WTC11 (cell line): ENCODE results near the gene CGNL1.

Source experiments
- ELF4 ChIP-seq: sonication (generic); formaldehyde crosslinking; IDR thresholded peaks from 2 replicates; pipeline ENCODE4 v1.8.1; 2022; ENCODE audit warnings: low read depth, mild to moderate bottlenecking, moderate library complexity, missing genetic modification reagents
- JUN ChIP-seq: sonication (generic); formaldehyde crosslinking; IDR thresholded peaks from 2 replicates; pipeline ENCODE4 v1.8.0; 2023; ENCODE audit warnings: mild to moderate bottlenecking, missing genetic modification reagents
- TF ChIP-seq, protein P1 (sequence below): sonication (generic); formaldehyde crosslinking; IDR thresholded peaks from 2 replicates; pipeline ENCODE4 v1.8.1; 2023; ENCODE audit warnings: mild to moderate bottlenecking, missing genetic modification reagents
- TF ChIP-seq, protein P2 (sequence below): fragments of 200-600 bp; IDR thresholded peaks from 2 replicates; pipeline ENCODE4 v1.8.0; 2022; ENCODE audit warnings: antibody characterized with exemption
- TF ChIP-seq, protein P3 (sequence below): sonication (generic); formaldehyde crosslinking; IDR thresholded peaks from 2 replicates; pipeline ENCODE4 v1.8.0; 2022; ENCODE audit warnings: mild to moderate bottlenecking, missing genetic modification reagents
- TF ChIP-seq, protein P4 (sequence below): sonication (generic); formaldehyde crosslinking; IDR thresholded peaks from 2 replicates; pipeline ENCODE4 v1.8.1; 2023; ENCODE audit warnings: mild to moderate bottlenecking, missing genetic modification reagents, moderate library complexity
- TF ChIP-seq, protein P5 (sequence below): sonication (generic); formaldehyde crosslinking; IDR thresholded peaks from 2 replicates; pipeline ENCODE4 v1.8.1; 2023; ENCODE audit warnings: mild to moderate bottlenecking, missing genetic modification reagents, borderline replicate concordance

DNA sequence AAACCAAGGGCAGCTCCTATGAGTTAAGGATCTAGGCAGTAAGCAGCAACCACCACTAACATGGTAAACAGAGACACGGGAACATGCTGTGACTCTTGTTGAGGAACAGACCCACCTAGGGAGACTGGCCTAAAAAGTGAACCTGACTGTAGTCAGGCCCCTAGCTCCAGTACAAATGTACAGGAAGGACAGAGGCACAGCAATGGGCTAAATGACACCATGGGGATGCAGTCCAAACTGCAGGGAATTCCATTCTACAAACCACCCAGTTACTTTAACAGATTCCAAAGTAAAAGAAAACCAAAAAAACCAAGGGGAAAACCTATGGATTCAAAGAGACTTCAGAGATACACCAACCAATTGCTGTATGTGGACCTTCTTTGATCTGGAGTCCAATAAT lies 28.2 kb upstream of the CGNL1 start:
- TF ChIP-seq, protein P1, sequence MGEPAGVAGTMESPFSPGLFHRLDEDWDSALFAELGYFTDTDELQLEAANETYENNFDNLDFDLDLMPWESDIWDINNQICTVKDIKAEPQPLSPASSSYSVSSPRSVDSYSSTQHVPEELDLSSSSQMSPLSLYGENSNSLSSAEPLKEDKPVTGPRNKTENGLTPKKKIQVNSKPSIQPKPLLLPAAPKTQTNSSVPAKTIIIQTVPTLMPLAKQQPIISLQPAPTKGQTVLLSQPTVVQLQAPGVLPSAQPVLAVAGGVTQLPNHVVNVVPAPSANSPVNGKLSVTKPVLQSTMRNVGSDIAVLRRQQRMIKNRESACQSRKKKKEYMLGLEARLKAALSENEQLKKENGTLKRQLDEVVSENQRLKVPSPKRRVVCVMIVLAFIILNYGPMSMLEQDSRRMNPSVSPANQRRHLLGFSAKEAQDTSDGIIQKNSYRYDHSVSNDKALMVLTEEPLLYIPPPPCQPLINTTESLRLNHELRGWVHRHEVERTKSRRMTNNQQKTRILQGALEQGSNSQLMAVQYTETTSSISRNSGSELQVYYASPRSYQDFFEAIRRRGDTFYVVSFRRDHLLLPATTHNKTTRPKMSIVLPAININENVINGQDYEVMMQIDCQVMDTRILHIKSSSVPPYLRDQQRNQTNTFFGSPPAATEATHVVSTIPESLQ (CRISPR knock-in tag): no peak
- TF ChIP-seq, protein P2, sequence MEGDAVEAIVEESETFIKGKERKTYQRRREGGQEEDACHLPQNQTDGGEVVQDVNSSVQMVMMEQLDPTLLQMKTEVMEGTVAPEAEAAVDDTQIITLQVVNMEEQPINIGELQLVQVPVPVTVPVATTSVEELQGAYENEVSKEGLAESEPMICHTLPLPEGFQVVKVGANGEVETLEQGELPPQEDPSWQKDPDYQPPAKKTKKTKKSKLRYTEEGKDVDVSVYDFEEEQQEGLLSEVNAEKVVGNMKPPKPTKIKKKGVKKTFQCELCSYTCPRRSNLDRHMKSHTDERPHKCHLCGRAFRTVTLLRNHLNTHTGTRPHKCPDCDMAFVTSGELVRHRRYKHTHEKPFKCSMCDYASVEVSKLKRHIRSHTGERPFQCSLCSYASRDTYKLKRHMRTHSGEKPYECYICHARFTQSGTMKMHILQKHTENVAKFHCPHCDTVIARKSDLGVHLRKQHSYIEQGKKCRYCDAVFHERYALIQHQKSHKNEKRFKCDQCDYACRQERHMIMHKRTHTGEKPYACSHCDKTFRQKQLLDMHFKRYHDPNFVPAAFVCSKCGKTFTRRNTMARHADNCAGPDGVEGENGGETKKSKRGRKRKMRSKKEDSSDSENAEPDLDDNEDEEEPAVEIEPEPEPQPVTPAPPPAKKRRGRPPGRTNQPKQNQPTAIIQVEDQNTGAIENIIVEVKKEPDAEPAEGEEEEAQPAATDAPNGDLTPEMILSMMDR: no peak
- TF ChIP-seq, protein P3, sequence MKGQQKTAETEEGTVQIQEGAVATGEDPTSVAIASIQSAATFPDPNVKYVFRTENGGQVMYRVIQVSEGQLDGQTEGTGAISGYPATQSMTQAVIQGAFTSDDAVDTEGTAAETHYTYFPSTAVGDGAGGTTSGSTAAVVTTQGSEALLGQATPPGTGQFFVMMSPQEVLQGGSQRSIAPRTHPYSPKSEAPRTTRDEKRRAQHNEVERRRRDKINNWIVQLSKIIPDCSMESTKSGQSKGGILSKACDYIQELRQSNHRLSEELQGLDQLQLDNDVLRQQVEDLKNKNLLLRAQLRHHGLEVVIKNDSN (CRISPR knock-in tag): no peak
- TF ChIP-seq ELF4 (CRISPR knock-in tag): no peak
- TF ChIP-seq, protein P4, sequence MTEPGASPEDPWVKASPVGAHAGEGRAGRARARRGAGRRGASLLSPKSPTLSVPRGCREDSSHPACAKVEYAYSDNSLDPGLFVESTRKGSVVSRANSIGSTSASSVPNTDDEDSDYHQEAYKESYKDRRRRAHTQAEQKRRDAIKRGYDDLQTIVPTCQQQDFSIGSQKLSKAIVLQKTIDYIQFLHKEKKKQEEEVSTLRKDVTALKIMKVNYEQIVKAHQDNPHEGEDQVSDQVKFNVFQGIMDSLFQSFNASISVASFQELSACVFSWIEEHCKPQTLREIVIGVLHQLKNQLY: no peak
- TF ChIP-seq, protein P5, sequence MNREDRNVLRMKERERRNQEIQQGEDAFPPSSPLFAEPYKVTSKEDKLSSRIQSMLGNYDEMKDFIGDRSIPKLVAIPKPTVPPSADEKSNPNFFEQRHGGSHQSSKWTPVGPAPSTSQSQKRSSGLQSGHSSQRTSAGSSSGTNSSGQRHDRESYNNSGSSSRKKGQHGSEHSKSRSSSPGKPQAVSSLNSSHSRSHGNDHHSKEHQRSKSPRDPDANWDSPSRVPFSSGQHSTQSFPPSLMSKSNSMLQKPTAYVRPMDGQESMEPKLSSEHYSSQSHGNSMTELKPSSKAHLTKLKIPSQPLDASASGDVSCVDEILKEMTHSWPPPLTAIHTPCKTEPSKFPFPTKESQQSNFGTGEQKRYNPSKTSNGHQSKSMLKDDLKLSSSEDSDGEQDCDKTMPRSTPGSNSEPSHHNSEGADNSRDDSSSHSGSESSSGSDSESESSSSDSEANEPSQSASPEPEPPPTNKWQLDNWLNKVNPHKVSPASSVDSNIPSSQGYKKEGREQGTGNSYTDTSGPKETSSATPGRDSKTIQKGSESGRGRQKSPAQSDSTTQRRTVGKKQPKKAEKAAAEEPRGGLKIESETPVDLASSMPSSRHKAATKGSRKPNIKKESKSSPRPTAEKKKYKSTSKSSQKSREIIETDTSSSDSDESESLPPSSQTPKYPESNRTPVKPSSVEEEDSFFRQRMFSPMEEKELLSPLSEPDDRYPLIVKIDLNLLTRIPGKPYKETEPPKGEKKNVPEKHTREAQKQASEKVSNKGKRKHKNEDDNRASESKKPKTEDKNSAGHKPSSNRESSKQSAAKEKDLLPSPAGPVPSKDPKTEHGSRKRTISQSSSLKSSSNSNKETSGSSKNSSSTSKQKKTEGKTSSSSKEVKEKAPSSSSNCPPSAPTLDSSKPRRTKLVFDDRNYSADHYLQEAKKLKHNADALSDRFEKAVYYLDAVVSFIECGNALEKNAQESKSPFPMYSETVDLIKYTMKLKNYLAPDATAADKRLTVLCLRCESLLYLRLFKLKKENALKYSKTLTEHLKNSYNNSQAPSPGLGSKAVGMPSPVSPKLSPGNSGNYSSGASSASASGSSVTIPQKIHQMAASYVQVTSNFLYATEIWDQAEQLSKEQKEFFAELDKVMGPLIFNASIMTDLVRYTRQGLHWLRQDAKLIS (CRISPR knock-in tag): no peak
- TF ChIP-seq JUN: no peak
